Subcutaneous abdominal adipose tissue (tissue), 5 donors: ENCODE data around the gene PYGB.
A peak's percentile ranks its signal among the peaks of the same experiment; 100 is the strongest.

Experiments
- H3K27ac ChIP-seq: one replicate; pipeline ENCODE4 v1.7.0; 2013; ENCODE audit warnings: low read depth, mild to moderate bottlenecking, inconsistent platforms, low read length, moderate library complexity
- H3K27me3 ChIP-seq, 5 donors: one replicate each; pipeline ENCODE4 v1.7.0; 2013; ENCODE audit warnings: low read length in 5 of 5, inconsistent platforms in 1 of 5; ENCODE audit not compliant: control insufficient read depth in 5 of 5, insufficient read depth in 4 of 5
- H3K36me3 ChIP-seq, 5 donors: one replicate each; pipeline ENCODE4 v1.7.0; 2013; ENCODE audit warnings: low read length in 5 of 5; ENCODE audit not compliant: control insufficient read depth in 5 of 5, insufficient read depth in 5 of 5
- H3K4me1 ChIP-seq, 5 donors: one replicate each; pipeline ENCODE4 v1.7.0; 2013; ENCODE audit warnings: low read length in 5 of 5, mild to moderate bottlenecking in 3 of 5, moderate library complexity in 1 of 5; ENCODE audit not compliant: control insufficient read depth in 5 of 5, insufficient read depth in 5 of 5
- H3K4me3 ChIP-seq, 5 donors: one replicate each; pipeline ENCODE4 v1.7.0; 2013; ENCODE audit warnings: low read length in 5 of 5, low read depth in 1 of 5
- H3K9ac ChIP-seq, 5 donors: one replicate each; pipeline ENCODE4 v1.7.0; 2013; ENCODE audit warnings: low read length in 5 of 5, mild to moderate bottlenecking in 4 of 5, moderate library complexity in 3 of 5
- H3K9me3 ChIP-seq, 5 donors: one replicate each; pipeline ENCODE4 v1.7.0; 2013; ENCODE audit warnings: low read length in 5 of 5; ENCODE audit not compliant: control insufficient read depth in 5 of 5
- donor health status: healthy.
- donor health status: healthy.
- donor health status: healthy.
- donor health status: healthy.
- donor health status: healthy.

PYGB gene

DNA sequence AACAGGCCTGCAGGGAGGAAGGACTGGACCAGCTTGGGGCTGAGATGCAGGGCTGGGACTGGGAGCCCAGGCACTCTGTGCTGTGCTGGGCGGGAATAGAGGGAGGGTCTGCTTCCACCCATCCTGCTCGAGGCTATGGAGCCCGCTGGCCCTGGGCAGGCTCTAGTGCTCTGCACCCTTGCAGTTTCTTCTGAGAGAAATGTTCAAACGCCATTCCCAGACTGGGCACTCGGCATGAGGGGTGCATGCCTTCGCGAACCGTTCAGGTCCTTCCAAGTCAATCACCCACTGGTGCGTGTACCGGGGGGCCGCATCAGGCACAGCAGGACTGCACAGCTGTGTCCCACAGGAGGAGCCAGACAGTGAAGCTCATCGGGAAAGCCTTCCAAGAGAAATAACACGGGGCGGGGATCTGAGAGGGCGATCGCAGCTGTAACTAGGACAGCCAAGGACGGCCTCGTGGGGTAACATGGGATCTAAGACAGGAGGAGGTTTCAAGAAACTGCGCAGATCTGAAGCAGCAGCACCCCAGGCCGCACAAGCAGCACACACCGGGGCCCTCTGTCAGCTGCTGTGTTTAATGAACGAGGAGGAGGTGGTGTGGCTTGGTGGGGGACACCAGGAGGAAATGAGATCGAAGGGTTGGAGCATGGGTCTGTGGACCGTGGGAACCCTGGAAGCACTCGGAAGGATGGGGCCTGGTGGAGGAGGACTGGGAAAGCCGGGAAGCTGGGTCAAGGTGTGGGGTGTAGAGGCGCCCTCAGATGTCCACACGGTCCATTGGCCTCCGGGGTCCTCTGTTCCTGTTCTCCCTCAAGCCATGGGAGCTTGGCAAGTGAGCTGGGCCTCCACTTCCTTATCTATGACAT lies 26.1 kb upstream of the PYGB start:
- Histone ChIP-seq H3K9me3 (no peaks in the 10 kb centered on the region), H3K9ac (peak overlapping the region in 1 of 5 donors; percentile 3), H3K27ac (no peak overlapping the region), H3K4me3 (no peak overlapping the region), H3K27me3 (no peaks in the 10 kb centered on the region), H3K4me1 (peaks cover 0 to 22% (median 18%) of the 10 kb centered on the region in 5 donors), H3K36me3 (peaks cover 0 to 67% (median 53%) of the 10 kb centered on the region in 5 donors)

DNA sequence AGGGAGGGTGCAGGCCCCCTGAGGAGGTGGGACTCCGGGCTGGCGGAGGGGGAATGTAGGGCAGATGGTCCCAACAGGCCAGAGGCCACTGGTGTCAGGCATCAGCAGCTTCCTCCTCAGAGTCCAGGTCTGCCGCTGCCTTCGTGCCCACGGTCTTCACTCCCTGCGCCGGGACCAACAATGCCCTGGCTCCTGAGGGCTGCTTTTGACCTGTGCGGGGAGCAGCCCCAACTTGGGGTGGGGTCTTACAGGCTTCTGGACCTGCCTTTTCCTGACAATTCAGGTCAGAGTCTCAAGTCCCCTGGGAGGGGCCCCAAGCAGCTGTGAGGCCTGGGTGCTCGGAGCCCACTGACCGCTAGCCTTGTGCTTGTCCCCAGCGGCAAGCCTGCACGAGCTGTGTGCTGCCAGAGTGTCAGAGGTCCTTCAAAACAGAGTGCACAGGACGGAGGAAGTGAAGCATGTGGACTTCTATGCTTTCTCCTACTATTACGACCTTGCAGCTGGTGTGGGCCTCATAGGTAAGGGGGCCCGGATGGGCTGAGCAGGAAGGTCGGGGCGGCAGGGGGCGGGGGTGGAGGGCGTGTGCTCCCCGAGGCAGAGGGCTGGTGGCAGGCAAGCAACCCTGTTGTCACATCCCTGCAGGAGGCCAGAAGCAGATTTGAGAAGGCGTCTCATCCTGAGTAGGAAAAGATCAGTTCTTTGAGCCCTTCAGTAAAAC lies 25.3 kb upstream of the PYGB start:
- Histone ChIP-seq H3K9me3 (no peaks in the 10 kb centered on the region), H3K4me3 (no peak overlapping the region), H3K27me3 (no peaks in the 10 kb centered on the region), H3K4me1 (peaks cover 4 to 30% (median 25%) of the 10 kb centered on the region in 5 donors), H3K36me3 (peaks cover 0 to 59% (median 45%) of the 10 kb centered on the region in 5 donors), H3K27ac (no peak overlapping the region), H3K9ac (no peak overlapping the region)

DNA sequence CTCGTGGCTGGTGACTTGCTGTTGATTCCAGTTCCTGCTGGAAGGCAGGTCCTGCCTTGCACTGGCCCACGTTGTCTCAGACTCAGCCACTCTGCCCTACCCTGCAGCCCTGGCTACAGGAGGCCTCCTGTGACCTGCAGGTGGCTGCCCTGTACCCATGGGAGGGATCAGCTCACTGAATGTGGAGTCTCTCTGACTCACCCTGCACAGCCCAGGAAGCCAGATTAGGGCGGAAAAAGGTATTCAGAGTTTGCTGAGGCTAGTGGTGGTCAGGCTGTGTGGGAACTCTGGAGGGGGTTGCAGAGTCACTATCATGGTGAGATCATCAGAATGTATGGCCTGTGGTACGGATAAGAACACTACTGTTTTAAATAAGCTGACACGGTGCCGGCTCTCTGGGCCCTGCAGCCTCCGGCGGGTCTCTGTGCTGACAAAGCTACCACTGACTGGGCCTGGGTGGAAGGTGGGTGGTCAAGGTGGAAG lies 24.7 kb upstream of the PYGB start:
- H3K27ac ChIP-seq = no peak overlapping the region
- H3K36me3 ChIP-seq = peaks cover 0 to 53% (median 39%) of the 10 kb centered on the region in 5 donors
- no peaks in the 10 kb centered on the region for H3K27me3 ChIP-seq
- H3K4me3 ChIP-seq = no peak overlapping the region
- H3K9ac ChIP-seq = no peak overlapping the region
- H3K9me3 ChIP-seq = no peaks in the 10 kb centered on the region
- H3K4me1 ChIP-seq = peaks cover 4 to 32% (median 27%) of the 10 kb centered on the region in 5 donors

DNA sequence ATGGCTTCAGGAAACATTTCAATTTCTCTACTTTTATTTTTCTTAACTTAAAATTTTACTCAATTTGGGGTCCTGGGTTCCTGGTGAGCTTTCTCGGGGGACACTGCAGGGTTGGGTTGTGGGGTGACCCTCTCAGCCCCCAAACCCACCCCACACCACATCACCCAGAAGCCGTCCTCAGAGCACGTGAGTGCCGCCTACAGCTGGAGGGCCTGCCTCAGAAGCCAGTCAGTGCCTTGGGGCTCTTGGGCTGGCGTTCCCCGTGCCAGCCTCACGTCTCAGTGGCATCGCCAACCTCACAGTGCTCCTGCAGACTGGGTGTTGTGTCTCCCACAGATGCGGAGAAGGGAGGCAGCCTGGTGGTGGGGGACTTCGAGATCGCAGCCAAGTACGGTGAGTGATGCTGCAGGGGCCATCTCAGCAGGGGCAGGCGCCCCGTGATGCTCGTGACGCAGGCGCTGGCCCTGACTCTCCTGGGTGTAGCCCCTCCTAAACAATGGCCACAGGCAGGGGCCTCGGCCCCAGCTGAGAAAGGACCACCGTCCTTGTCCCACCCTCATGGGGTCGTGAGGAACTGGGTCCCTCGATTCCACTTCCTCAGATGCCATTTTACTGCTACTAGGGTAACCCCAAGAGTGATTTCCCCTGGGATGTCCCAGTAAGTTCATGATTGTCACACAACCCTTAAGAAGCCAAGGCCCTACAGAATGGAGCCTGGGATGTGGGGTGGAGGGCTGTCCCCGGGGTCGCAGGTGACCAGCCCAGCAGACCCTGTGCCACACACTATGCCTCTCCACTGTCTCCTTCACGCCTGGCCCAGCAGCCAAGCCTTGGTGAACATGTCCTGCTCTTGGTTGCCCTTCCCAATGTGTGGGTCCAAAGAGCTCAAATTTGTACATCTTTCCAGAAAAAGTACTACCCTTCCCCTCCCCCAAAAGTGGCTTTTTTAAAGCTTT lies 23.8 kb upstream of the PYGB start:
- no peak overlapping the region for H3K9ac ChIP-seq
- no peaks in the 10 kb centered on the region for H3K27me3 ChIP-seq
- H3K4me3 ChIP-seq = no peak overlapping the region
- peaks cover 4 to 32% (median 27%) of the 10 kb centered on the region in 5 donors for H3K4me1 ChIP-seq
- H3K9me3 ChIP-seq = no peaks in the 10 kb centered on the region
- H3K27ac ChIP-seq = no peak overlapping the region
- H3K36me3 ChIP-seq = peaks cover 0 to 45% (median 32%) of the 10 kb centered on the region in 5 donors

DNA sequence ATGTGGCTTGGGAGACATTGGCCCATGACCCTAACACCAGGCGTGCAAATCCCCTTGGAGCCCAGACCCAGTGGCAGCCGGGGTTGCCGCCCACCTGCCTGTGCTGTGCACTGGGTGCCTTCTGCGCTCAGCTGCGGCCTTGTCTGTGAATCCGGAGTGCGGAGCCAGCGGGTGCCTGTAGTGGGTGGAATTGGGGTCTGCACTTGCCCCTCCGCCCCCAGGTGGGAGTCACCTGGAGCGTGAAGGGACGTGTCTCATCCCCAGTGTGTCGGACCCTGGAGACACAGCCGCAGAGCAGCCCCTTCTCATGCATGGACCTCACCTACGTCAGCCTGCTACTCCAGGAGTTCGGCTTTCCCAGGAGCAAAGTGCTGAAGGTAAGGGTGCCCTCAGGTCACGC lies 22.9 kb upstream of the PYGB start:
- Histone ChIP-seq H3K9me3 (no peaks in the 10 kb centered on the region), H3K36me3 (peaks cover 0 to 41% (median 24%) of the 10 kb centered on the region in 5 donors), H3K27me3 (no peaks in the 10 kb centered on the region), H3K4me1 (peaks cover 8 to 32% (median 28%) of the 10 kb centered on the region in 5 donors), H3K27ac (no peak overlapping the region), H3K9ac (no peak overlapping the region), H3K4me3 (no peak overlapping the region)

DNA sequence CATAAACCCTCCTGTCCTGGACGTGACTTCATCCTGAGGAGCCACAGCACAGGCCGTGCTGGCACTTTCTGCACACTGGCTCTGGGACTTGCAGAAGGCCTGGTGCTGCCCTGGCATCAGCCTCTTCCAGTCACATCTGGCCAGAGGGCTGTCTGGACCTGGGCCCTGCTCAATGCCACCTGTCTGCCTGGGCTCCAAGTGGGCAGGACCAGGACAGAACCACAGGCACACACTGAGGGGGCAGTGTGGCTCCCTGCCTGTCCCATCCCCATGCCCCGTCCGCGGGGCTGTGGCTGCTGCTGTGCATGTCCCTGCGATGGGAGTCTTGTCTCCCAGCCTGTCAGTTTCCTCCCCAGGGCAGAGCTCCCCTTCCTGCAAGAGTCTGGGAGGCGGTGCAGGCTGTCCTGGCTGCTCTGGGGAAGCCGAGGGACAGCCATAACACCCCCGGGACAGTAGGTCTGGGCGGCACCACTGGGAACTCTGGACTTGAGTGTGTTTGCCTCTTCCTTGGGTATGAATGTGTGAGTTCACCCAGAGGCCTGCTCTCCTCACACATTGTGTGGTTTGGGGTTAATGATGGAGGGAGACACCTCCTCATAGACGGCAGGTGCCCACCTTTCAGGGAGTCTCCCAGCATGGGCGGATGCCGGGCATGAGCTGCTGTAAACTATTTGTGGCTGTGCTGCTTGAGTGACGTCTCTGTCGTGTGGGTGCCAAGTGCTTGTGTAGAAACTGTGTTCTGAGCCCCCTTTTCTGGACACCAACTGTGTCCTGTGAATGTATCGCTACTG lies 22.0 kb upstream of the PYGB start:
- H3K4me1 ChIP-seq = peaks cover 10 to 35% (median 27%) of the 10 kb centered on the region in 5 donors
- H3K4me3 ChIP-seq = no peak overlapping the region
- no peak overlapping the region for H3K9ac ChIP-seq
- H3K27ac ChIP-seq = no peak overlapping the region
- H3K27me3 ChIP-seq = no peaks in the 10 kb centered on the region
- H3K36me3 ChIP-seq = peaks cover 0 to 37% (median 24%) of the 10 kb centered on the region in 5 donors
- H3K9me3 ChIP-seq = no peaks in the 10 kb centered on the region

DNA sequence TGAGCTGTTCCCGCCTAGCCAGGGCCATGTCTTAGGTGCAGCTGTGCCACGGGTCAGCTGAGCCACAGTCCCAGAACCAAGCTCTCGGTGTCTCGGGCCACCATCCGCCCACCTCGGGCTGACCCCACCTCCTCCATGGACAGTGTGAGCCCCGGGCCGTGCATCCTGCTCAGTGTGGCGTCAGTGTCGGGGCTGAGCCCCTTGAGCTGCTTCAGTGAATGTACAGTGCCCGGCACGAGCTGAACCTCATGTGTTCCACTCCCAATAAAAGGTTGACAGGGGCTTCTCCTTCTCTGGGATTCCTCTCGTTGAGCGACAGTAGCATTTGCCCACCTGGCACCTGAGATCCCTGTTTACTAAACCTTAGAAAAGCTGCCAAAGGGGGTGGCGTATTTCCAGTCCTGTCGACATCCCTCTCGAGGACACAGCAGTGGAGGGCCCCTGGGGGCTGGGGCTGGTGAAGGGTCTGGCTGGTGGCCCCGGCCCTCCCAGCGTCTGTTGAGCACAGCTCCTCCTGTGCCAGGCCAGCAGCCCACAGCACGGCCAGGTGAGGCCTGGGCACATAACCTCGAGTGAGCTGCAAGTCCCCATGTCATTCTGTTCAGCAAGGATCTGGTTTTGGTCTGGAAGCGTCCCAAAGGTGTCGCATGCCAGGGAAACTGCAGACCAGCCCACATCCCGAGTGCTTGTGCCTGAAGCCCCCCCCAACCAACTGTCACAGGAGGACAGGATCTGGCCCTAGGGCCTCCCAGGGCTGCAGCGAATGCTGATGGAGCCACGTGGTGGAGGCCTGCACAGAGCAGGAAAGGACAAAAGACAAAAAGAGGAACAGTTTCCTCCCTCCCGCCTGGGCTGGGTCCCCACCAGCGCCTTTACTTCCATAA lies 21.2 kb upstream of the PYGB start:
- Histone ChIP-seq H3K4me3 (no peak overlapping the region), H3K27me3 (no peaks in the 10 kb centered on the region), H3K36me3 (peaks cover 0 to 29% (median 20%) of the 10 kb centered on the region in 5 donors), H3K9me3 (no peaks in the 10 kb centered on the region), H3K9ac (no peak overlapping the region), H3K27ac (peak overlapping the region; percentile 18), H3K4me1 (peaks cover 10 to 31% (median 19%) of the 10 kb centered on the region in 5 donors)

DNA sequence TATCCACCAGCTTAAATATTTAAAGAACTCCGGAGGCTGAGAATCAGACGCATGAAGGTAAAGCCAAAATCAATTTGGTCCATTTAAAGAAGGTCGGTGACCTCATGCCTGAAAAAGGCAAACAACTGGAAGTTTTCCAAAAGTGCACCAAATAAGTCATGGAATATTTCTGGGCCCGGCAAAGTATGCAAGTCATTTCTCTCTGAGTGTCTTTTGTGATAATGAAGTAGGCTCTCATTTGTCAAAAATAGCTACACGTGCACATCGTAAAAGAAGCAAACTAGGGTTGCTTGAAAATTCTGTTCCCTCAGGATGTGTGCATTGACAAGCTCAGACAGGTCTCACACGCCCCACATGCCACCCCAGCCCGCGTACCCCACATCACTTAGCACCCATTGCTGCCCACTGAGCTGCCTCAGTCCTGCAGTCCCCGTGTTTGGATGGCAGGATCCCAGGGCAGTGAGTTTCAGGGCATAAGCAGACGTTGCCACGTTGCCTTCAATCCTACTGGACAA lies 20.5 kb upstream of the PYGB start:
- no peaks in the 10 kb centered on the region for H3K27me3 ChIP-seq
- no peak overlapping the region for H3K9ac ChIP-seq
- peak overlapping the region; percentile 18 for H3K27ac ChIP-seq
- peaks cover 10 to 24% (median 13%) of the 10 kb centered on the region in 5 donors for H3K4me1 ChIP-seq
- H3K9me3 ChIP-seq = no peaks in the 10 kb centered on the region
- H3K36me3 ChIP-seq = peaks cover 0 to 29% (median 18%) of the 10 kb centered on the region in 5 donors
- H3K4me3 ChIP-seq = no peak overlapping the region
